ENCODE results near the gene PANK3. TPM values are rescaled to one million over a fixed set of nuclear protein-coding genes. Genes with fewer than 3 reads are reported as not detected.

Gene PANK3
- total RNA-seq, 1 experiment from 2014 or later, result 79.7 TPM

DNA sequence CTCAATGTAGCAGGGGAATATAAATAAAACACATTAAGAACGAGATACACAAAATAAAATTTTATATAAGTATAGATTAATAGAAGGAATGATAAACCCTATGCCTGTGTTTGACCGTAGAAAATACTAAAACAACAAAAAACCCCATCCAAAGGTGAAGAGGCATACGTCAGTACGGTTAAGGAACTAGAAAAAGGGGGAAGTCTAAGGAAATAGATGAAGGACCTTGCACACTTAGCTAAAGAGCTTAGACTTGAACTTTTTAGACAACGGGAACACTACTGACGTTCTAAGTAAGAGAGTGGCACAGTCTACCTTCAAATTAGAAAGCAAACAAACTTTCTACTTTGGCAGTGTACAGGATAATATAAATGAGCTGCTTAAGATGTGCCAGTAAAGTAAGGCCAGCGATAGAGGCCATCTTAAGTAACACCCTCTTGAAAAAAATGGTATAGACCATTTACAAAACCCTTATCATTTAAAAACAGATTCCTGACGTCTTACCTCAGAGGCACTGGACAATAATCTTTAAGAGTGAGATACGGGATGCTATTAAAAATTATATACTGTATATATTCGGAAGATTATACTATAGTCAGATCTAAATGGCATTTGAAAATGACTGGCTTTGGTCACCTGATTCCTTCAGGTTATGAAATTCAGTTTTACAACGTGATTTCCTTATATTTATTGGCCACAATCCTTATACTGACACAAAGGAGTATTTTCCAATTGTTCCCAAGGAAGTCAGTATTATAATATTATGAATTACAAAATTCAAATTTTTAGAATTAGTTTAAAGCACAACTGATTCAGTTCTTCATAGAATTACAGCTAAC is 8.5 kb downstream of the PANK3 start:
- peaks cover 3% of the 10 kb centered on the region; the same call in 1 of the 2 replicates for H3K4me1 ChIP-seq (ENCODE audit: control insufficient read depth, insufficient read depth, low read length)
- ATAC-seq (no peak), DNase-seq (ENCODE audit: low read depth, low spot score) (no peak)
- no peak overlapping the region for H3K27ac ChIP-seq (ENCODE audit: low read length)
- H3K27me3 ChIP-seq (ENCODE audit: control insufficient read depth, insufficient read depth, low read length), result no peaks in the 10 kb centered on the region
- H3K4me3 ChIP-seq (ENCODE audit: low read depth in 2 of 2, low read length in 2 of 2), result no peak overlapping the region
- peaks cover 6% of the 10 kb centered on the region; the same call in 1 of the 2 replicates for H3K36me3 ChIP-seq (ENCODE audit: control insufficient read depth, insufficient read depth, low read length)
- CTCF ChIA-PET, result no interaction called here
- no peaks in the 10 kb centered on the region for H3K9me3 ChIP-seq (ENCODE audit: control insufficient read depth, insufficient read depth, low read depth, low read length)
- no TSS peak for BruUV-seq (replicated peaks)
- TF ChIP-seq TCF7L2 (IDR thresholded peaks at IDR 0.05; ENCODE audit: low read depth, low read length), result no peak
- TF ChIP-seq POLR2AphosphoS5 (IDR thresholded peaks at IDR 0.05; ENCODE audit: low read depth, low read length), result no peak
- TF ChIP-seq, protein P1, sequence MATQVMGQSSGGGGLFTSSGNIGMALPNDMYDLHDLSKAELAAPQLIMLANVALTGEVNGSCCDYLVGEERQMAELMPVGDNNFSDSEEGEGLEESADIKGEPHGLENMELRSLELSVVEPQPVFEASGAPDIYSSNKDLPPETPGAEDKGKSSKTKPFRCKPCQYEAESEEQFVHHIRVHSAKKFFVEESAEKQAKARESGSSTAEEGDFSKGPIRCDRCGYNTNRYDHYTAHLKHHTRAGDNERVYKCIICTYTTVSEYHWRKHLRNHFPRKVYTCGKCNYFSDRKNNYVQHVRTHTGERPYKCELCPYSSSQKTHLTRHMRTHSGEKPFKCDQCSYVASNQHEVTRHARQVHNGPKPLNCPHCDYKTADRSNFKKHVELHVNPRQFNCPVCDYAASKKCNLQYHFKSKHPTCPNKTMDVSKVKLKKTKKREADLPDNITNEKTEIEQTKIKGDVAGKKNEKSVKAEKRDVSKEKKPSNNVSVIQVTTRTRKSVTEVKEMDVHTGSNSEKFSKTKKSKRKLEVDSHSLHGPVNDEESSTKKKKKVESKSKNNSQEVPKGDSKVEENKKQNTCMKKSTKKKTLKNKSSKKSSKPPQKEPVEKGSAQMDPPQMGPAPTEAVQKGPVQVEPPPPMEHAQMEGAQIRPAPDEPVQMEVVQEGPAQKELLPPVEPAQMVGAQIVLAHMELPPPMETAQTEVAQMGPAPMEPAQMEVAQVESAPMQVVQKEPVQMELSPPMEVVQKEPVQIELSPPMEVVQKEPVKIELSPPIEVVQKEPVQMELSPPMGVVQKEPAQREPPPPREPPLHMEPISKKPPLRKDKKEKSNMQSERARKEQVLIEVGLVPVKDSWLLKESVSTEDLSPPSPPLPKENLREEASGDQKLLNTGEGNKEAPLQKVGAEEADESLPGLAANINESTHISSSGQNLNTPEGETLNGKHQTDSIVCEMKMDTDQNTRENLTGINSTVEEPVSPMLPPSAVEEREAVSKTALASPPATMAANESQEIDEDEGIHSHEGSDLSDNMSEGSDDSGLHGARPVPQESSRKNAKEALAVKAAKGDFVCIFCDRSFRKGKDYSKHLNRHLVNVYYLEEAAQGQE (IDR thresholded peaks at IDR 0.05; ENCODE audit: insufficient read depth in 1 of 2, low read depth in 2 of 2, low read length in 1 of 2), result no peak
- TF ChIP-seq, protein P2, sequence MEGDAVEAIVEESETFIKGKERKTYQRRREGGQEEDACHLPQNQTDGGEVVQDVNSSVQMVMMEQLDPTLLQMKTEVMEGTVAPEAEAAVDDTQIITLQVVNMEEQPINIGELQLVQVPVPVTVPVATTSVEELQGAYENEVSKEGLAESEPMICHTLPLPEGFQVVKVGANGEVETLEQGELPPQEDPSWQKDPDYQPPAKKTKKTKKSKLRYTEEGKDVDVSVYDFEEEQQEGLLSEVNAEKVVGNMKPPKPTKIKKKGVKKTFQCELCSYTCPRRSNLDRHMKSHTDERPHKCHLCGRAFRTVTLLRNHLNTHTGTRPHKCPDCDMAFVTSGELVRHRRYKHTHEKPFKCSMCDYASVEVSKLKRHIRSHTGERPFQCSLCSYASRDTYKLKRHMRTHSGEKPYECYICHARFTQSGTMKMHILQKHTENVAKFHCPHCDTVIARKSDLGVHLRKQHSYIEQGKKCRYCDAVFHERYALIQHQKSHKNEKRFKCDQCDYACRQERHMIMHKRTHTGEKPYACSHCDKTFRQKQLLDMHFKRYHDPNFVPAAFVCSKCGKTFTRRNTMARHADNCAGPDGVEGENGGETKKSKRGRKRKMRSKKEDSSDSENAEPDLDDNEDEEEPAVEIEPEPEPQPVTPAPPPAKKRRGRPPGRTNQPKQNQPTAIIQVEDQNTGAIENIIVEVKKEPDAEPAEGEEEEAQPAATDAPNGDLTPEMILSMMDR (IDR thresholded peaks at IDR 0.05), result no peak
- no peak for TF ChIP-seq SIN3A (IDR thresholded peaks at IDR 0.05; ENCODE audit: borderline replicate concordance, insufficient read depth, low read depth, low read length)
- in situ Hi-C loops (cut with HindIII; ENCODE audit: low pct_unique_long_range_greater_than_20kb, low sequenced_read_pairs), result no loop called here
- POLR2A ChIA-PET, result no interaction called here
- intact Hi-C loops (cut with micrococcal nuclease; ENCODE audit: unreplicated experiment), result no loop called here

DNA sequence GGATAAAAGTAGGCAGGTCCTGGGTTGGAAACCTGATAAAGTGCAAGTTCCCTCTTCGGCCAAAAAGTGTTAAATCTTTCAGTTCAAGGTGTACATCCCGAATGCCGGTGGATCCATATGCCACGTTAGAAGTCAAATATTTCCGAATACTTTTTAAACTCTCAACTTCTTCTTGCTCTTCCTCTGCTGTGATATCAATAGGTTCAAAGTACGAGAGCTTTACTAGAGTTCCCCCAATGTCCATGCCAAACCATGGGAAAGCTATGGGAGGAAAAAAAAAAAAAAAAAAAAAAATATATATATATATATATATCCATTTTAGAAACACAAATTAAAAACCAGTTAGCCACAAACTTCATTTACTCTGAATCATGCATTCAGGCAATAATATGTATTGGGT is 10.4 kb downstream of the PANK3 start:
- Histone ChIP-seq H3K4me3 (ENCODE audit: low read depth in 2 of 2, low read length in 2 of 2) (no peak overlapping the region), H3K27me3 (ENCODE audit: control insufficient read depth, insufficient read depth, low read length) (no peaks in the 10 kb centered on the region), H3K36me3 (ENCODE audit: control insufficient read depth, insufficient read depth, low read length) (peaks cover 18% of the 10 kb centered on the region), H3K4me1 (ENCODE audit: control insufficient read depth, insufficient read depth, low read length) (peaks cover 3% of the 10 kb centered on the region; the same call in 1 of the 2 replicates), H3K27ac (ENCODE audit: low read length) (no peak overlapping the region), H3K9me3 (ENCODE audit: control insufficient read depth, insufficient read depth, low read depth, low read length) (no peaks in the 10 kb centered on the region)
- TF ChIP-seq, protein P2 (IDR thresholded peaks at IDR 0.05), result no peak
- TF ChIP-seq, protein P1 (IDR thresholded peaks at IDR 0.05; ENCODE audit: insufficient read depth in 1 of 2, low read depth in 2 of 2, low read length in 1 of 2), result no peak
- CTCF ChIA-PET, result no interaction called here
- no peak for DNase-seq (ENCODE audit: low read depth, low spot score)
- intact Hi-C loops (cut with micrococcal nuclease; ENCODE audit: unreplicated experiment) (no loop called here), in situ Hi-C loops (cut with HindIII; ENCODE audit: low pct_unique_long_range_greater_than_20kb, low sequenced_read_pairs) (no loop called here)
- no peak for ATAC-seq
- BruUV-seq (replicated peaks), result no TSS peak
- POLR2A ChIA-PET, result no interaction called here
